Measurements from ENCODE around the gene POLR3B. TPM values are rescaled to one million over a fixed set of nuclear protein-coding genes. Genes with fewer than 3 reads are reported as not detected.

Gene POLR3B
- total and polyA plus RNA-seq, 9 of the 15 experiments (the other 6 are each of a cell fraction or from before 2014, with no cell fraction given), result 7.6 to 17.9 (median 14.4) TPM

- TF ChIP-seq THAP7 (CRISPR knock-in tag; IDR thresholded peaks at IDR 0.05) (no peak), ESRRA (IDR thresholded peaks at IDR 0.05; ENCODE audit: borderline replicate concordance, low read depth) (no peak), POLR2AphosphoS5 (IDR thresholded peaks at IDR 0.05; ENCODE audit: control insufficient read depth, insufficient read depth, low read depth, low read length) (no peak), ZBTB33 (CRISPR knock-in tag; IDR thresholded peaks at IDR 0.05) (no peak), GABPB1 (CRISPR knock-in tag; IDR thresholded peaks at IDR 0.05) (no peak), ZBTB12 (CRISPR knock-in tag; IDR thresholded peaks at IDR 0.05) (no peak), SUPT5H (IDR thresholded peaks at IDR 0.05) (no peak), AFF4 (CRISPR knock-in tag; IDR thresholded peaks at IDR 0.05) (no peak), HDAC6 (IDR thresholded peaks at IDR 0.05; ENCODE audit: low read depth, low read length) (no peak), ZBTB49 (CRISPR knock-in tag; IDR thresholded peaks at IDR 0.05; ENCODE audit: borderline replicate concordance) (no peak), GATAD2B (IDR thresholded peaks at IDR 0.05; ENCODE audit: borderline replicate concordance) (no peak)
Measured at GRCh38 chr12:106436164-106436563, 78.6 kb downstream of the POLR3B start (continued).

Data from K562 (cell line).